ENCODE data around the gene LSR.

Gene LSR

GRCh38 chr19:35248310-35249145 lies at the start of gene LSR:
Gene LSR (plus strand): TSS chr19:35249002. CDS start chr19:35249023, 21 bp downstream.
- no peak for DNase-seq

GRCh38 chr19:35199481-35199880 lies 49.3 kb upstream of the LSR start:
- no peak for DNase-seq

- DNase-seq, result no peak
These were observed 45.8 kb upstream of the LSR start for GRCh38 chr19:35202722-35203688.

GRCh38 chr19:35204799-35205732 lies 43.7 kb upstream of the LSR start:
- DNase-seq, result peak in 4 of 14 donors; percentile 13 to 18 (median 16)

GRCh38 chr19:35205733-35206323 lies 43.0 kb upstream of the LSR start:
- no peak for DNase-seq

- no peak for DNase-seq
These were observed 42.4 kb upstream of the LSR start for GRCh38 chr19:35206379-35206778.

- no peak for DNase-seq
These were observed 41.9 kb upstream of the LSR start for GRCh38 chr19:35206855-35207254.

- DNase-seq, result no peak
These were observed 41.4 kb upstream of the LSR start for GRCh38 chr19:35207391-35207871.

GRCh38 chr19:35208121-35208520 lies 40.7 kb upstream of the LSR start:
- no peak for DNase-seq

- DNase-seq, result no peak
These were observed 39.2 kb upstream of the LSR start for GRCh38 chr19:35209646-35210045.

- no peak for DNase-seq
These were observed 37.1 kb upstream of the LSR start for GRCh38 chr19:35211545-35212230.

GRCh38 chr19:35212241-35212640 lies 36.6 kb upstream of the LSR start:
- no peak for DNase-seq

GRCh38 chr19:35213663-35214632 lies 34.9 kb upstream of the LSR start:
- no peak for DNase-seq

GRCh38 chr19:35214766-35215422 lies 33.9 kb upstream of the LSR start:
- no peak for DNase-seq

- no peak for DNase-seq
These were observed 32.6 kb upstream of the LSR start for GRCh38 chr19:35216016-35216832.

GRCh38 chr19:35216833-35217648 lies 31.8 kb upstream of the LSR start:
- peak in 5 of 14 donors; percentile 11 to 31 (median 17) for DNase-seq

- DNase-seq, result no peak
These were observed 31.2 kb upstream of the LSR start for GRCh38 chr19:35217649-35217990.
